ENCODE results near the gene DAZAP1. TPM values are rescaled to one million over a fixed set of nuclear protein-coding genes. Genes with fewer than 3 reads are reported as not detected.

DAZAP1 gene
- total and polyA plus RNA-seq, 8 donors, result 35.3 to 67.4 (median 55.1) TPM

- no peak overlapping the region for H3K4me3 ChIP-seq
- DNase-seq, result peak in 1 of 6 donors; percentile 60
- H3K4me1 ChIP-seq, result peaks cover 6 to 13% (median 6%) of the 10 kb centered on the region in 3 donors
- H3K27ac ChIP-seq, result peak overlapping the region; percentile 67 to 79 (median 74)
- no peaks in the 10 kb centered on the region for H3K27me3 ChIP-seq
- peaks cover 0 to 34% (median 3%) of the 10 kb centered on the region in 3 donors for H3K36me3 ChIP-seq
- ATAC-seq, result peak in 2 of 4 donors; percentile 39 to 45
- intact Hi-C loops (cut with DNase I), result no loop called here
- H3K9me3 ChIP-seq, result no peaks in the 10 kb centered on the region
- FAIRE-seq, result no peak
- no peak for TF ChIP-seq CTCF (IDR thresholded peaks at IDR 0.05)
- 59 to 63% methylated on average over 20 of the region's 20 CpGs for WGBS, 2 donors
These were observed 34.3 kb upstream of the DAZAP1 start for GRCh38 chr19:1373042-1373533.

- DNase-seq (peak; percentile 71 to 90 (median 76)), ATAC-seq (peak; percentile 71 to 85 (median 78)), FAIRE-seq (no peak)
- H3K4me1 ChIP-seq, result peaks cover 6 to 13% (median 6%) of the 10 kb centered on the region in 3 donors
- H3K9me3 ChIP-seq, result no peaks in the 10 kb centered on the region
- no peaks in the 10 kb centered on the region for H3K27me3 ChIP-seq
- 45 to 51% methylated on average over 22 of the region's 22 CpGs for WGBS, 2 donors
- no peak overlapping the region for H3K4me3 ChIP-seq
- TF ChIP-seq CTCF (IDR thresholded peaks at IDR 0.05), result no peak
- intact Hi-C loops (cut with DNase I), result no loop called here
- H3K36me3 ChIP-seq, result peaks cover 0 to 34% (median 3%) of the 10 kb centered on the region in 3 donors
- H3K27ac ChIP-seq, result peak overlapping the region; percentile 67 to 79 (median 74)
These were observed 33.7 kb upstream of the DAZAP1 start for GRCh38 chr19:1373534-1374249.

- no peak for ATAC-seq
- 79 to 88% methylated on average over 11 to 12 of the region's 12 CpGs for WGBS, 2 donors
These were observed 33.2 kb upstream of the DAZAP1 start for GRCh38 chr19:1374250-1374577.

GRCh38 chr19:1376415-1376805 is 31.0 kb upstream of the DAZAP1 start:
- H3K9me3 ChIP-seq, result no peaks in the 10 kb centered on the region
- FAIRE-seq (no peak), ATAC-seq (no peak), DNase-seq (peak in 2 of 6 donors; percentile 11 to 55)
- TF ChIP-seq CTCF (IDR thresholded peaks at IDR 0.05), result no peak
- intact Hi-C loops (cut with DNase I), result no loop called here
- peaks cover 6 to 13% (median 6%) of the 10 kb centered on the region in 3 donors for H3K4me1 ChIP-seq
- 94 to 96% methylated on average over 17 of the region's 17 CpGs for WGBS, 2 donors
- H3K36me3 ChIP-seq, result peaks cover 0 to 16% (median 0%) of the 10 kb centered on the region in 3 donors
- no peaks in the 10 kb centered on the region for H3K27me3 ChIP-seq
- no peak overlapping the region for H3K4me3 ChIP-seq
- no peak overlapping the region for H3K27ac ChIP-seq

More at GRCh38 chr19:1374250-1374577, 33.2 kb upstream of the DAZAP1 start:
- FAIRE-seq, result no peak
- intact Hi-C loops (cut with DNase I), result no loop called here
- peak in 1 of 6 donors; percentile 29 for DNase-seq
- H3K4me3 ChIP-seq, result no peak overlapping the region
- H3K4me1 ChIP-seq, result peaks cover 6 to 13% (median 6%) of the 10 kb centered on the region in 3 donors
- TF ChIP-seq CTCF (IDR thresholded peaks at IDR 0.05), result no peak
- H3K36me3 ChIP-seq, result peaks cover 0 to 34% (median 3%) of the 10 kb centered on the region in 3 donors
- H3K9me3 ChIP-seq, result no peaks in the 10 kb centered on the region
- peak overlapping the region; percentile 67 to 79 (median 74) for H3K27ac ChIP-seq
- H3K27me3 ChIP-seq, result no peaks in the 10 kb centered on the region

All from pancreas (tissue), 10 donors.